HepG2 (cell line): ENCODE results near the gene APOBEC3C. TPM values are rescaled to one million over a fixed set of nuclear protein-coding genes. Genes with fewer than 3 reads are reported as not detected.

Source experiments
- ATAC-seq: fragments of 200-7000 bp; cut with Tn5 transposase; 3 replicates; pipeline ENCODE4 v1.9.1; 2020; ENCODE audit warnings: mild to moderate bottlenecking, moderate library complexity
- BruUV-seq: library from RNA; stranded (reverse); fragments of 400-500 nt; replicated peaks from 2 replicates; lab custom pipeline; 2021; lab: Mats Ljungman, UMichigan
- CTCF ChIA-PET: fragments of 300-600 bp; formaldehyde crosslinking; extraction: SDS; loops from one replicate; lab custom pipeline; 2021; ENCODE audit warnings: low total read pairs, inconsistent platforms, low intra/inter-chr PET ratio; lab: Yijun Ruan, JAX
- POLR2A ChIA-PET: fragments of 350-600 bp; sonication (Branson Sonifier 250); formaldehyde crosslinking; loops from one replicate; lab custom pipeline; 2020; ENCODE audit warnings: antibody characterized with exemption, inconsistent platforms; lab: Yijun Ruan, JAX
- DNase-seq: peaks from one replicate; pipeline ENCODE4 v3.0.0-alpha.2; 2015; ENCODE audit warnings: low spot score
- FAIRE-seq: peaks from 3 replicates; lab custom pipeline; 2011; peaks lifted over from hg19 to GRCh38; lab: Jason Lieb, UNC
- H2AFZ ChIP-seq: one replicate; pipeline ENCODE4 v1.6.1; 2011; ENCODE audit warnings: low read length, inconsistent platforms
- H3K27ac ChIP-seq: fragments of 300-600 bp; 3 replicates; pipeline ENCODE4 v1.8.0; 2011; ENCODE audit warnings: mixed run types, mild to moderate bottlenecking, mixed read lengths, low read length, inconsistent platforms; ENCODE audit not compliant: insufficient read depth; ENCODE audit errors: extremely low read length
- H3K27me3 ChIP-seq, 2 experiments: fragments of 200-600 bp in 1 of 2; 2 replicates in 1 of 2; 3 replicates in 1 of 2; pipeline versions ENCODE4 v1.6.0 to v1.8.0; 2011; ENCODE audit warnings: low read length in 2 of 2, mild to moderate bottlenecking in 2 of 2, moderate library complexity in 2 of 2, inconsistent platforms in 1 of 2; ENCODE audit not compliant: insufficient read depth in 2 of 2, control insufficient read depth in 1 of 2
- H3K36me3 ChIP-seq, 2 experiments: fragments of 200-600 bp in 1 of 2; replicated peaks in 1 of 2; 2 replicates in 1 of 2; 3 replicates in 1 of 2; pipeline versions ENCODE4 v1.5.1 to v1.8.0; 2011; ENCODE audit warnings: low read length in 2 of 2, inconsistent platforms in 1 of 2; ENCODE audit not compliant: insufficient read depth in 2 of 2, control insufficient read depth in 1 of 2
- H3K4me1 ChIP-seq: 2 replicates; pipeline ENCODE4 v1.5.1; 2012; ENCODE audit warnings: low read length, inconsistent platforms; ENCODE audit not compliant: insufficient read depth
- H3K4me2 ChIP-seq: 2 replicates; pipeline ENCODE4 v1.6.0; 2011; ENCODE audit warnings: low read depth, low read length, inconsistent platforms
- H3K4me3 ChIP-seq, 3 experiments: fragments of 200-600 bp in 1 of 3; sonication (generic), shearing (Covaris generic) in 1 of 3; replicated peaks in 1 of 3; 2 replicates each; pipeline ENCODE4 v1.5.1; 2011 to 2016; ENCODE audit warnings: low read length in 3 of 3, inconsistent platforms in 2 of 3, low read depth in 2 of 3, mild to moderate bottlenecking in 2 of 3, control low read depth in 1 of 3, mixed read lengths in 1 of 3; ENCODE audit not compliant: insufficient read depth in 1 of 3
- H3K79me2 ChIP-seq: one replicate; pipeline ENCODE4 v1.6.1; 2011; ENCODE audit warnings: low read length, inconsistent platforms; ENCODE audit not compliant: insufficient read depth
- H3K9ac ChIP-seq: 2 replicates; pipeline ENCODE4 v1.6.0; 2011; ENCODE audit warnings: mild to moderate bottlenecking, low read depth, low read length, inconsistent platforms; ENCODE audit not compliant: insufficient read depth
- H3K9me3 ChIP-seq: 2 replicates; pipeline ENCODE4 v1.5.1; 2012; ENCODE audit warnings: mild to moderate bottlenecking, low read length
- H4K20me1 ChIP-seq: 2 replicates; pipeline ENCODE4 v1.6.0; 2011; ENCODE audit warnings: inconsistent platforms, mild to moderate bottlenecking, low read length, moderate library complexity; ENCODE audit not compliant: insufficient read depth
- ZNF460 ChIP-seq: sonication (generic); formaldehyde crosslinking; IDR thresholded peaks from 2 replicates; pipeline ENCODE4 v1.5.1; 2020; ENCODE audit warnings: missing genetic modification reagents, mild to moderate bottlenecking, borderline replicate concordance
- ZNF562 ChIP-seq: sonication (generic); formaldehyde crosslinking; IDR thresholded peaks from 2 replicates; pipeline ENCODE4 v1.8.0; 2022; ENCODE audit warnings: missing genetic modification reagents, borderline replicate concordance
- WGBS: methylation state at CpG from one replicate; pipeline ENCODE4 v1.1.6; 2017; ENCODE audit warnings: low lambda C conversion rate; 5-methylcytosine and 5-hydroxymethylcytosine counted together
- in situ Hi-C: cut with HindIII; loops from 2 replicates; pipeline ENCODE4 v1.10.0; 2017; ENCODE audit warnings: low pct_unique_long_range_greater_than_20kb; ENCODE audit not compliant: extremely low pct_ligation_motif_present
- intact Hi-C: fragments of 100-400 bp; cut with micrococcal nuclease; formaldehyde crosslinking; loops from one replicate; pipeline ENCODE4 v1.10.0; 2022; ENCODE audit not compliant: unreplicated experiment
- polyA plus RNA-seq, 8 experiments: library from polyadenylated mRNA; depleted of rRNA in 3 of 8; stranded (reverse) in 7 of 8; unstranded in 1 of 8; fragments of >200 nt; fragmentation: Illumina TruSeq in 4 of 8; extraction: Trizol in 4 of 8; gene quantifications; 2 replicates each; pipeline versions ENCODE4 v1.2.1 to v1.2.3, GENCODE V29; 2011 to 2016; ENCODE audit warnings: low read depth in 4 of 8, missing spikeins in 1 of 8, mixed read lengths in 1 of 8; ENCODE audit not compliant: insufficient read depth in 1 of 8
- total RNA-seq, 5 experiments: library from RNA; depleted of rRNA; stranded (reverse); fragments of >200 nt; fragmentation: Illumina TruSeq; extraction: Trizol; gene quantifications; 2 replicates each; pipeline ENCODE4 v1.2.3, GENCODE V29; 2016; ENCODE audit warnings: low read depth in 1 of 5
- TF ChIP-seq, protein P1 (sequence below): sonication (generic); formaldehyde crosslinking; IDR thresholded peaks from 2 replicates; pipeline ENCODE4 v1.5.1; 2020; ENCODE audit warnings: mild to moderate bottlenecking, moderate library complexity, missing genetic modification reagents
- TF ChIP-seq, protein P2 (sequence below): sonication (generic); formaldehyde crosslinking; IDR thresholded peaks from 2 replicates; pipeline ENCODE4 v1.5.0; 2020; ENCODE audit warnings: mild to moderate bottlenecking, missing genetic modification reagents, borderline replicate concordance
- TF ChIP-seq, protein P3 (sequence below): sonication (generic); formaldehyde crosslinking; IDR thresholded peaks from 2 replicates; pipeline ENCODE4 v1.4.0; 2020; ENCODE audit warnings: missing genetic modification reagents, borderline replicate concordance

APOBEC3C gene
- total and polyA plus RNA-seq, 2 of the 13 experiments (the other 11 are each of a cell fraction or from before 2014, with no cell fraction given): 8.9 to 27.6 TPM

- in situ Hi-C loops: no loop called here
- DNase-seq (no peak), FAIRE-seq (no peak), ATAC-seq (no peak)
- Histone ChIP-seq H3K79me2 (peaks cover 2% of the 10 kb centered on the region), H3K4me2 (peak overlapping the region; percentile 78), H3K9ac (no peak overlapping the region), H3K4me1 (peaks cover 33% of the 10 kb centered on the region), H3K27me3 (no peaks in the 10 kb centered on the region), H3K36me3 (no peaks in the 10 kb centered on the region), H3K4me3 (peak overlapping the region; percentile 71 to 79 (median 76); a peak in 3 of 6 replicates), H3K9me3 (no peaks in the 10 kb centered on the region), H3K27ac (no peak overlapping the region), H4K20me1 (no peaks in the 10 kb centered on the region), H2AFZ (no peak overlapping the region)
- POLR2A ChIA-PET: no interaction called here
- TF ChIP-seq, protein P1, sequence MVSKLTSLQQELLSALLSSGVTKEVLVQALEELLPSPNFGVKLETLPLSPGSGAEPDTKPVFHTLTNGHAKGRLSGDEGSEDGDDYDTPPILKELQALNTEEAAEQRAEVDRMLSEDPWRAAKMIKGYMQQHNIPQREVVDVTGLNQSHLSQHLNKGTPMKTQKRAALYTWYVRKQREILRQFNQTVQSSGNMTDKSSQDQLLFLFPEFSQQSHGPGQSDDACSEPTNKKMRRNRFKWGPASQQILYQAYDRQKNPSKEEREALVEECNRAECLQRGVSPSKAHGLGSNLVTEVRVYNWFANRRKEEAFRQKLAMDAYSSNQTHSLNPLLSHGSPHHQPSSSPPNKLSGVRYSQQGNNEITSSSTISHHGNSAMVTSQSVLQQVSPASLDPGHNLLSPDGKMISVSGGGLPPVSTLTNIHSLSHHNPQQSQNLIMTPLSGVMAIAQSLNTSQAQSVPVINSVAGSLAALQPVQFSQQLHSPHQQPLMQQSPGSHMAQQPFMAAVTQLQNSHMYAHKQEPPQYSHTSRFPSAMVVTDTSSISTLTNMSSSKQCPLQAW (CRISPR knock-in tag): 0 out of 2 replicates have a peak, but pooled peaks have one; percentile 3
- no peak for TF ChIP-seq ZNF562 (CRISPR knock-in tag)
- TF ChIP-seq, protein P2, sequence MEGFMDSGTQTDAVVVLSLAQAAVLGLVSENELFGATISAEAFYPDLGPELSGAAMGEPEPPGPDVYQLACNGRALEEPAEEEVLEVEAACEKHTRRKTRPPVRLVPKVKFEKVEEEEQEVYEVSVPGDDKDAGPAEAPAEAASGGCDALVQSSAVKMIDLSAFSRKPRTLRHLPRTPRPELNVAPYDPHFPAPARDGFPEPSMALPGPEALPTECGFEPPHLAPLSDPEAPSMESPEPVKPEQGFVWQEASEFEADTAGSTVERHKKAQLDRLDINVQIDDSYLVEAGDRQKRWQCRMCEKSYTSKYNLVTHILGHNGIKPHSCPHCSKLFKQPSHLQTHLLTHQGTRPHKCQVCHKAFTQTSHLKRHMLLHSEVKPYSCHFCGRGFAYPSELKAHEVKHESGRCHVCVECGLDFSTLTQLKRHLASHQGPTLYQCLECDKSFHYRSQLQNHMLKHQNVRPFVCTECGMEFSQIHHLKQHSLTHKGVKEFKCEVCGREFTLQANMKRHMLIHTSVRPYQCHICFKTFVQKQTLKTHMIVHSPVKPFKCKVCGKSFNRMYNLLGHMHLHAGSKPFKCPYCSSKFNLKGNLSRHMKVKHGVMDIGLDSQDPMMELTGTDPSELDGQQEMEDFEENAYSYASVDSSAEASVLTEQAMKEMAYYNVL (CRISPR knock-in tag): no peak
- TF ChIP-seq, protein P3, sequence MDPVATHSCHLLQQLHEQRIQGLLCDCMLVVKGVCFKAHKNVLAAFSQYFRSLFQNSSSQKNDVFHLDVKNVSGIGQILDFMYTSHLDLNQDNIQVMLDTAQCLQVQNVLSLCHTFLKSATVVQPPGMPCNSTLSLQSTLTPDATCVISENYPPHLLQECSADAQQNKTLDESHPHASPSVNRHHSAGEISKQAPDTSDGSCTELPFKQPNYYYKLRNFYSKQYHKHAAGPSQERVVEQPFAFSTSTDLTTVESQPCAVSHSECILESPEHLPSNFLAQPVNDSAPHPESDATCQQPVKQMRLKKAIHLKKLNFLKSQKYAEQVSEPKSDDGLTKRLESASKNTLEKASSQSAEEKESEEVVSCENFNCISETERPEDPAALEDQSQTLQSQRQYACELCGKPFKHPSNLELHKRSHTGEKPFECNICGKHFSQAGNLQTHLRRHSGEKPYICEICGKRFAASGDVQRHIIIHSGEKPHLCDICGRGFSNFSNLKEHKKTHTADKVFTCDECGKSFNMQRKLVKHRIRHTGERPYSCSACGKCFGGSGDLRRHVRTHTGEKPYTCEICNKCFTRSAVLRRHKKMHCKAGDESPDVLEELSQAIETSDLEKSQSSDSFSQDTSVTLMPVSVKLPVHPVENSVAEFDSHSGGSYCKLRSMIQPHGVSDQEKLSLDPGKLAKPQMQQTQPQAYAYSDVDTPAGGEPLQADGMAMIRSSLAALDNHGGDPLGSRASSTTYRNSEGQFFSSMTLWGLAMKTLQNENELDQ (CRISPR knock-in tag): no peak
- peak; percentile 77 for TF ChIP-seq ZNF460
- intact Hi-C loops: no loop called here
- CTCF ChIA-PET: no interaction called here
- no TSS peak for BruUV-seq
- 60% methylated on average over 18 of the region's 19 CpGs for WGBS
These were observed 25.5 kb downstream of the APOBEC3C start for GRCh38 chr22:39039306-39040126.
